ENCODE results near the gene MPPE1. TPM values are rescaled to one million over a fixed set of nuclear protein-coding genes. Genes with fewer than 3 reads are reported as not detected.

MPPE1 gene
- total and polyA plus RNA-seq, 9 of the 15 experiments (the other 6 are each of a cell fraction or from before 2014, with no cell fraction given), result 10.7 to 19.5 (median 13.3) TPM

DNA sequence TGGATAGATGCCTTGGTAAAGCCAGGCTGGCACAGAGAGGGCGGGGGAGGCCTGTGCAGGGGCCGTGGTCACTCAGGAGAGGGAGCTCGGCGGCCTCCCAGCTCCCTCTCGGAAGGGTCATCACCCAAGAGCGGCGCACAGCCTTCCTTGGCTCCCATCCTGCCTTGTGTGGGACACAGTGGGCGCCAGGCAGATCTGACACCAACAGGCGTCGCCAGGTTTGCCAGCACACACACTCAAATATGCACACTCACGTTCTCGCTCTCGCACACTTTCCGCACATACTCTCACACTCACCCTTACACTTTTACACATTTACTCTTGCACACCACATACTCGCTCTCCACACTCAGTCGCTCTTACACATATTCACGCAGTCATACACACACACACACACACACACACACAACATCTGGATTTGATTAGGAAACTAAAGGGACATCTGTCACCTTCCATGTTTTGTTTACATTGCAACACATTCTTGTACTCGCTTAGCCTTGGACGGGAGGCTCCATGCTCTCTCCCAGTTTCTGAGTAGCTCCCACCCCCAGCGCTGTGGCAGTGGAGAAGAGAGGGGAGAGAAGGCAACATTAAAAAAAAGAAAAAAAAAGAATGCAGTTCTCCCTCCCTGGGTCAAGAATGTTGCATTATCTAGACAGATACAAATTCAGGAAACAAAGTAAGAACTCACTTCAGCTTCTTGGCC, 46.4 kb downstream of the MPPE1 start:
- CTCF ChIA-PET (ENCODE audit: low intra/inter-chr PET ratio), result no interaction called here

More for the DNA sequence above, 46.4 kb downstream of the MPPE1 start:
- intact Hi-C loops (cut with micrococcal nuclease), result no loop called here
- no peaks in the 10 kb centered on the region for H4K20me1 ChIP-seq (replicated peaks; ENCODE audit: control insufficient read depth, insufficient read depth, low read length)
- H3K79me2 ChIP-seq (ENCODE audit: control insufficient read depth, insufficient read depth, low read length), result no peaks in the 10 kb centered on the region
- no peak for ATAC-seq
- H3K27ac ChIP-seq (ENCODE audit: extremely low read depth, low read depth, low read length), result no peak overlapping the region
- 84% methylated on average over 16 of the region's 20 CpGs for WGBS (ENCODE audit: insufficient coverage, low coverage, missing lambda C conversion rate)
- peaks cover 22 to 27% of the 10 kb centered on the region in 2 experiments for H3K4me1 ChIP-seq (replicated peaks in 1 of 2; ENCODE audit: control insufficient read depth in 2 of 2, insufficient read depth in 2 of 2, low read length in 2 of 2)
- no peaks in the 10 kb centered on the region for H3K36me3 ChIP-seq (ENCODE audit: control insufficient read depth, insufficient read depth, low read length)
- POLR2A ChIA-PET, result interaction anchor here (1.2 to 1.4 kb wide), 2 partner anchors 9 to 41 kb away, joined by 4 read pairs; no protein-coding TSS in a partner anchor
- H3K4me2 ChIP-seq (ENCODE audit: insufficient read depth, low read length), result no peak overlapping the region
- FAIRE-seq, result no peak
- TF ChIP-seq CBFA2T2 (conservative IDR thresholded peaks at IDR 0.05) (0 out of 2 replicates have a peak, but pooled peaks have one; percentile 11), TFE3 (CRISPR knock-in tag; IDR thresholded peaks at IDR 0.05) (no peak)
- no peak overlapping the region for H2AFZ ChIP-seq (ENCODE audit: low read depth, low read length)
- peaks cover 2 to 4% of the 10 kb centered on the region in 2 experiments; a peak in 1 of 5 replicates for H3K27me3 ChIP-seq (ENCODE audit: control insufficient read depth in 2 of 2, insufficient read depth in 2 of 2, low read length in 2 of 2)
- no peaks in the 10 kb centered on the region for H3K9me3 ChIP-seq (replicated peaks; ENCODE audit: control insufficient read depth, insufficient read depth, low read depth, low read length)
- no peak for DNase-seq (ENCODE audit: extremely low read depth in 1 of 4, low spot score in 3 of 4)
- H3K4me3 ChIP-seq, result no peak overlapping the region
- no peaks in the 10 kb centered on the region for H3K9me1 ChIP-seq (ENCODE audit: control insufficient read depth, insufficient read depth, low read length)
- in situ Hi-C loops (cut with MboI), result no loop called here
- BruUV-seq (replicated peaks), result no TSS peak
- no peak overlapping the region for H3K9ac ChIP-seq (ENCODE audit: insufficient read depth in 1 of 2, low read depth in 2 of 2, low read length in 2 of 2)
